SK-N-SH treated with all-trans-retinoic acid at 6 μM for 48 hours (cell line): ENCODE measurements around the gene SLC15A2.

Source experiments
- ARNTL ChIP-seq: fragments of 450-650 bp; formaldehyde crosslinking; IDR thresholded peaks from 2 replicates; pipeline ENCODE4 v1.5.0; 2020; ENCODE audit warnings: low read depth, mild to moderate bottlenecking, moderate library complexity, borderline replicate concordance
- BACH2 ChIP-seq: fragments of 250-450 bp; sonication (Bioruptor Pico); IDR thresholded peaks from 2 replicates; pipeline ENCODE4 v1.9.0; 2021; ENCODE audit warnings: mild to moderate bottlenecking, borderline replicate concordance
- ESRRG ChIP-seq: fragments of 250-450 bp; sonication (Bioruptor Pico); IDR thresholded peaks from 2 replicates; pipeline ENCODE4 v1.6.1; 2021; ENCODE audit warnings: mild to moderate bottlenecking
- PPARA ChIP-seq: fragments of 250-450 bp; sonication (Bioruptor Pico); IDR thresholded peaks from 2 replicates; pipeline ENCODE4 v1.5.0; 2020; ENCODE audit warnings: mild to moderate bottlenecking, borderline replicate concordance
- RARB ChIP-seq: fragments of 250-450 bp; sonication (Bioruptor Pico); IDR thresholded peaks from 2 replicates; pipeline ENCODE4 v1.8.0; 2021; ENCODE audit warnings: mild to moderate bottlenecking, moderate library complexity
- SNAI2 ChIP-seq: fragments of 250-450 bp; sonication (Bioruptor Pico); IDR thresholded peaks from 2 replicates; pipeline ENCODE4 v1.5.0; 2020; ENCODE audit warnings: mild to moderate bottlenecking, moderate library complexity
- TCF4 ChIP-seq: fragments of 250-450 bp; sonication (Bioruptor Pico); IDR thresholded peaks from 2 replicates; pipeline ENCODE4 v1.8.0; 2021; ENCODE audit warnings: mild to moderate bottlenecking, moderate library complexity, borderline replicate concordance
- ZFP3 ChIP-seq: fragments of 250-450 bp; sonication (Bioruptor Pico); IDR thresholded peaks from 2 replicates; pipeline ENCODE4 v1.5.0; 2020; ENCODE audit warnings: mild to moderate bottlenecking, moderate library complexity
- ZNF565 ChIP-seq: fragments of 450-650 bp; formaldehyde crosslinking; conservative IDR thresholded peaks from 2 replicates; pipeline ENCODE4 v1.5.0; 2020; ENCODE audit warnings: low read depth, mild to moderate bottlenecking, moderate library complexity
- TF ChIP-seq, protein P1 (sequence below): fragments of 250-450 bp; sonication (Bioruptor Pico); IDR thresholded peaks from 2 replicates; pipeline ENCODE4 v1.8.0; 2020; ENCODE audit warnings: mild to moderate bottlenecking, moderate library complexity, borderline replicate concordance
- TF ChIP-seq, protein P2 (sequence below): fragments of 250-450 bp; sonication (Bioruptor Pico); IDR thresholded peaks from 2 replicates; pipeline ENCODE4 v1.8.0; 2021; ENCODE audit warnings: low read depth, mild to moderate bottlenecking, moderate library complexity, borderline replicate concordance
- TF ChIP-seq, protein P3 (sequence below): fragments of 250-450 bp; sonication (Bioruptor Pico); IDR thresholded peaks from 2 replicates; pipeline ENCODE4 v1.5.1; 2021; ENCODE audit warnings: mild to moderate bottlenecking, moderate library complexity

DNA sequence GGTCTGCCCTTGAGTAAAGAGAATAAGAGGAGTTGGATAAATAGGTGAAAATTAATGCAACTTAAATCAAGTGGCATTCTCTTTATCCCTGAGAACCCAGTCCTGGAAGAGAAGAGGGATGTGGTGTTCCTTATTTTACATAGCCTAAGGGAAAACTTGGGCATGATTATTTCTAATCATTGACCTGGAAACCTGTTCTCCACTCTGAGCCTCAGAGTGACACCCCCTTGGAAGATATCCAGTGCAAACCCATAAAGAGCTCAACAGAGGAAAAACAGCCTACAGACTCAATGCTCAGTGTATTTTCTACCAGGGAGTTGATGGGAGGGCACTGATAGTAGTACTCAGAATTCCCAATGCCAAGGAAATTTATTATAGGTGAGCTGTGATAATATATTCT lies 22.0 kb downstream of the SLC15A2 start:
- TF ChIP-seq ZFP3 (CRISPR knock-in tag) = no peak
- TF ChIP-seq, protein P1, sequence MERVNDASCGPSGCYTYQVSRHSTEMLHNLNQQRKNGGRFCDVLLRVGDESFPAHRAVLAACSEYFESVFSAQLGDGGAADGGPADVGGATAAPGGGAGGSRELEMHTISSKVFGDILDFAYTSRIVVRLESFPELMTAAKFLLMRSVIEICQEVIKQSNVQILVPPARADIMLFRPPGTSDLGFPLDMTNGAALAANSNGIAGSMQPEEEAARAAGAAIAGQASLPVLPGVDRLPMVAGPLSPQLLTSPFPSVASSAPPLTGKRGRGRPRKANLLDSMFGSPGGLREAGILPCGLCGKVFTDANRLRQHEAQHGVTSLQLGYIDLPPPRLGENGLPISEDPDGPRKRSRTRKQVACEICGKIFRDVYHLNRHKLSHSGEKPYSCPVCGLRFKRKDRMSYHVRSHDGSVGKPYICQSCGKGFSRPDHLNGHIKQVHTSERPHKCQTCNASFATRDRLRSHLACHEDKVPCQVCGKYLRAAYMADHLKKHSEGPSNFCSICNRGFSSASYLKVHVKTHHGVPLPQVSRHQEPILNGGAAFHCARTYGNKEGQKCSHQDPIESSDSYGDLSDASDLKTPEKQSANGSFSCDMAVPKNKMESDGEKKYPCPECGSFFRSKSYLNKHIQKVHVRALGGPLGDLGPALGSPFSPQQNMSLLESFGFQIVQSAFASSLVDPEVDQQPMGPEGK = no peak
- TF ChIP-seq SNAI2 = no peak
- TF ChIP-seq, protein P2, sequence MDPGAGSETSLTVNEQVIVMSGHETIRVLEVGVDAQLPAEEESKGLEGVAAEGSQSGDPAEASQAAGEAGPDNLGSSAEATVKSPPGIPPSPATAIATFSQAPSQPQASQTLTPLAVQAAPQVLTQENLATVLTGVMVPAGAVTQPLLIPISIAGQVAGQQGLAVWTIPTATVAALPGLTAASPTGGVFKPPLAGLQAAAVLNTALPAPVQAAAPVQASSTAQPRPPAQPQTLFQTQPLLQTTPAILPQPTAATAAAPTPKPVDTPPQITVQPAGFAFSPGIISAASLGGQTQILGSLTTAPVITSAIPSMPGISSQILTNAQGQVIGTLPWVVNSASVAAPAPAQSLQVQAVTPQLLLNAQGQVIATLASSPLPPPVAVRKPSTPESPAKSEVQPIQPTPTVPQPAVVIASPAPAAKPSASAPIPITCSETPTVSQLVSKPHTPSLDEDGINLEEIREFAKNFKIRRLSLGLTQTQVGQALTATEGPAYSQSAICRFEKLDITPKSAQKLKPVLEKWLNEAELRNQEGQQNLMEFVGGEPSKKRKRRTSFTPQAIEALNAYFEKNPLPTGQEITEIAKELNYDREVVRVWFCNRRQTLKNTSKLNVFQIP (CRISPR knock-in tag) = no peak
- no peak for TF ChIP-seq ESRRG (CRISPR knock-in tag)
- TF ChIP-seq ARNTL (CRISPR knock-in tag) = no peak
- TF ChIP-seq, protein P3, sequence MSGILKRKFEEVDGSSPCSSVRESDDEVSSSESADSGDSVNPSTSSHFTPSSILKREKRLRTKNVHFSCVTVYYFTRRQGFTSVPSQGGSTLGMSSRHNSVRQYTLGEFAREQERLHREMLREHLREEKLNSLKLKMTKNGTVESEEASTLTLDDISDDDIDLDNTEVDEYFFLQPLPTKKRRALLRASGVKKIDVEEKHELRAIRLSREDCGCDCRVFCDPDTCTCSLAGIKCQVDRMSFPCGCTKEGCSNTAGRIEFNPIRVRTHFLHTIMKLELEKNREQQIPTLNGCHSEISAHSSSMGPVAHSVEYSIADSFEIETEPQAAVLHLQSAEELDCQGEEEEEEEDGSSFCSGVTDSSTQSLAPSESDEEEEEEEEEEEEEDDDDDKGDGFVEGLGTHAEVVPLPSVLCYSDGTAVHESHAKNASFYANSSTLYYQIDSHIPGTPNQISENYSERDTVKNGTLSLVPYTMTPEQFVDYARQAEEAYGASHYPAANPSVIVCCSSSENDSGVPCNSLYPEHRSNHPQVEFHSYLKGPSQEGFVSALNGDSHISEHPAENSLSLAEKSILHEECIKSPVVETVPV (CRISPR knock-in tag) = no peak
- no peak for TF ChIP-seq TCF4 (CRISPR knock-in tag)
- TF ChIP-seq BACH2 (CRISPR knock-in tag) = no peak
- TF ChIP-seq RARB (CRISPR knock-in tag) = no peak
- no peak for TF ChIP-seq ZNF565 (CRISPR knock-in tag)
- TF ChIP-seq PPARA (CRISPR knock-in tag) = no peak
